Psoas muscle (tissue), 8 donors: ENCODE data around the gene FETUB. TPM values are rescaled to one million over a fixed set of nuclear protein-coding genes. Genes with fewer than 3 reads are reported as not detected.

Experiments
- ATAC-seq, 4 donors: fragments of 200-7000 bp; cut with Tn5 transposase; one replicate each; pipeline ENCODE4 v1.9.1; 2020; ENCODE audit warnings: moderate library complexity in 3 of 4, mild to moderate bottlenecking in 2 of 4
- DNase-seq, 2 donors: peaks; one replicate each; pipeline ENCODE4 v3.0.0-alpha.2; 2020
- H3K27ac ChIP-seq: fragments of 200-600 bp; one replicate; pipeline ENCODE4 v1.8.0; 2022
- H3K27me3 ChIP-seq, 3 donors: fragments of 200-600 bp in 1 of 3; one replicate each; pipeline versions ENCODE4 v1.6.1 to v1.8.0; 2013 to 2022; ENCODE audit warnings: low read length in 2 of 3, mild to moderate bottlenecking in 2 of 3, moderate library complexity in 1 of 3; ENCODE audit not compliant: insufficient read depth in 3 of 3
- H3K36me3 ChIP-seq, 2 donors: fragments of 200-600 bp in 1 of 2; one replicate each; pipeline versions ENCODE4 v1.6.1 to v1.8.0; 2013 to 2022; ENCODE audit warnings: low read depth in 1 of 2, mild to moderate bottlenecking in 1 of 2, moderate library complexity in 1 of 2; ENCODE audit not compliant: insufficient read depth in 1 of 2
- H3K4me1 ChIP-seq: fragments of 200-600 bp; one replicate; pipeline ENCODE4 v1.8.0; 2022
- H3K4me3 ChIP-seq: fragments of 200-600 bp; one replicate; pipeline ENCODE4 v1.8.0; 2022; ENCODE audit warnings: mild to moderate bottlenecking
- H3K9me3 ChIP-seq: fragments of 200-600 bp; one replicate; pipeline ENCODE4 v1.8.0; 2022
- CTCF ChIP-seq: fragments of 200-600 bp; IDR thresholded peaks from one replicate; pipeline ENCODE4 v1.8.0; 2022; ENCODE audit warnings: antibody characterized with exemption
- WGBS, 3 donors: extraction: QIAGEN DNeasy Blood & Tissue Kit; methylation state at CpG; one replicate each; pipeline versions ENCODE4 v1.1.6 to v1.1.7; 2013; 5-methylcytosine and 5-hydroxymethylcytosine counted together
- intact Hi-C, 2 donors: fragments of 100-400 bp; cut with DNase I; formaldehyde crosslinking; loops; one replicate each; pipeline versions ENCODE4 v1.11.0 to v1.14.2; 2022
- polyA plus RNA-seq, 3 donors: library from polyadenylated mRNA; stranded (reverse); fragments of 200-250 nt; gene quantifications; one replicate each; pipeline ENCODE4 v1.2.3, GENCODE V29; 2013
- total RNA-seq, 4 donors: library from RNA; stranded (reverse); fragmentation: NEBNext Ultra II Directional in 2 of 4; extraction: Animal tissue kit (Norgen Biotek cat#: 25700) in 2 of 4; gene quantifications; one replicate each; pipeline versions ENCODE4 v1.2.1 to v1.2.4, GENCODE V29; 2021 to 2023
- donor health status: healthy with polysubstance abuse.
- donor health status: DM: no; HTN: no; CAD: no; lungs with moderate emphysema.
- donor health status: Bipolar disorder and iron deficiency.
- donor health status: healthy.
- donor health status: DM: yes; HTN: yes; CAD: no.
- donor health status: DM: no; HTN: no; CAD: no.
- donor health status: DM: no; HTN: no; CAD: no.
- donor health status: DM: yes; HTN: yes; CAD: no.

Gene FETUB
- total and polyA plus RNA-seq, 7 donors = not detected

DNA sequence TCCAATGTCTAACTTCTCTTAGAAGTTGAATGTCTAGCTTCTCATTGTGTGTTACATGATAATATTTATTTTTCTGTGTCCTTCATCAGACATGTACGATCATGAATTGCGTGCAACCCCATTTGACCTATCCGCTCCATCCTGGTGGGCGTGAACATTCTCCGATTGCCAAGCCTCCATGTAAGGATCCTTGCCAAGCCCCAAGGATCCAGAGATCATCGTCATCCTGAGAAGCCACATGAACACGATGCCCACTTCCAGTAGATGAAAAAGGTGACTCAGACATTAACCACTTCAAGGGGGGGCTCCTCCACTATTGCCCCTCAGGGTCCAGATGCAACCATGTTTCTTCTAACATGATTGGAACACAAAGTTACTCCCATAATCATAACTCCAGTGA is 51.5 kb downstream of the FETUB start:
- no peaks in the 10 kb centered on the region for H3K9me3 ChIP-seq
- no peak overlapping the region for H3K27ac ChIP-seq
- ATAC-seq (no peak), DNase-seq (no peak)
- intact Hi-C loops = no loop called here
- WGBS, 3 donors = 85 to 90% (median 87%) methylated on average over 7 of the region's 7 CpGs
- no peaks in the 10 kb centered on the region for H3K4me1 ChIP-seq
- no peaks in the 10 kb centered on the region for H3K27me3 ChIP-seq
- H3K36me3 ChIP-seq = no peaks in the 10 kb centered on the region
- no peak overlapping the region for H3K4me3 ChIP-seq
- TF ChIP-seq CTCF = no peak

DNA sequence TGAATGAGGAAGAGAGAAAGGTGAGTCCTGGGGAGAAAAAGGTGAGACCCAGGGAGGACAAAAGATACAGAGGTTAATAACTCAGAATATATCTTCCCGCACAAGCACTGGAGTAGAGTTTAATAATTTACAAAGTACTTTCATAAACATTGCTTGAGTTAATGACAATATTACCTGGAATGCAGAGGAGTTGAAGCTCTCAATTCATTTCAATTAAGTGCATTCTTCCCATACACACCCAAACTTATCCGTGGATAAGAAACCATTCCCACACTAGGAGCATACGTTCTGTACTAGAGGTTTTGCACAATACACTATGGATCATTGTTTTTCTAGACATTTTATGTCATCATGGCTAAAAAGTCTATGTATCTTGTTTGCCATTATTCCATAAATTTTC is 53.6 kb downstream of the FETUB start:
- no peaks in the 10 kb centered on the region for H3K36me3 ChIP-seq
- H3K4me3 ChIP-seq = no peak overlapping the region
- ATAC-seq = no peak
- H3K9me3 ChIP-seq = no peaks in the 10 kb centered on the region
- TF ChIP-seq CTCF = no peak
- H3K27me3 ChIP-seq = no peaks in the 10 kb centered on the region
- H3K27ac ChIP-seq = no peak overlapping the region
- 83 to 92% (median 86%) methylated on average over 3 of the region's 3 CpGs for WGBS, 3 donors
- intact Hi-C loops = no loop called here
- DNase-seq = no peak
- H3K4me1 ChIP-seq = no peaks in the 10 kb centered on the region

DNA sequence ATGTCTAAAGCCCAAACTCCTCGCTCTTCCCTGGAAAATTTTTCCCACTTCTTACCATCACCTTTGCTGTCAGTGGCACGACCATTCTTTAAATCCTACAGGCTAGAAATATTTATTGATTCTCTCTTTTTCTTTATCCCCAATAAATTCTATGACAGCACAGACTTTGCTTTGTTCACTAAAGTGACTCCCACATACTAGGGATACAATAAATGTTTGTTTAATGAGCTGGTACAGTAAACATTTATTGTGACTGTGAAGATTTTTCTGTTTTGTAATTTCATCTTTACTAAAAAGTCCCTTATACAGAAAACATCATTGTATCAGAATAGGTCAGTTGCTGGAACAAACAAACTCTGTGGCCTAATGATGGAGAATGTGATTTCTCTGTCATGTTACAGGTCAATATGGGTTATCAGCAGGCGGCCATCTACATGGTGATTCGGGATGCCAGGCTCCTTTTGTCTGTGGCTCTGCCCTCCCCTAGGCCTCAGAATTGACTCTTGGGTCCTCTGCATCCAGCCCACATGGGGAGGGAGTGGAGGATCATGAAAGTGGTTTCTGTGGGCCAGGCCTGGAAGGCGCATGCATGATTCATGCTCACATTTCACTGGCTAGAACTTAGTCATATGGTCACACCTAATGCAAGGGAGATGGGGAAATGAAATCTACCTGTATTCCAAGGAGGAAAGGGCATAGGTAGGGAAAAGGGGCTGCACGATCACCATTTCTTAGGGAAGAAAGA is 54.3 kb downstream of the FETUB start:
- ATAC-seq (no peak), DNase-seq (no peak)
- Histone ChIP-seq H3K27me3 (no peaks in the 10 kb centered on the region), H3K4me3 (no peak overlapping the region), H3K9me3 (no peaks in the 10 kb centered on the region), H3K4me1 (no peaks in the 10 kb centered on the region), H3K36me3 (no peaks in the 10 kb centered on the region), H3K27ac (no peak overlapping the region)
- intact Hi-C loops = no loop called here
- 78 to 84% (median 79%) methylated on average over 6 of the region's 6 CpGs for WGBS, 3 donors
- no peak for TF ChIP-seq CTCF

- no peak for DNase-seq
- no peaks in the 10 kb centered on the region for H3K9me3 ChIP-seq
- H3K4me3 ChIP-seq = no peak overlapping the region
- intact Hi-C loops = no loop called here
- no peaks in the 10 kb centered on the region for H3K4me1 ChIP-seq
- TF ChIP-seq CTCF = no peak
- no peak for ATAC-seq
- 90 to 94% (median 93%) methylated on average over 2 of the region's 2 CpGs for WGBS, 3 donors
- H3K27ac ChIP-seq = no peak overlapping the region
- H3K36me3 ChIP-seq = no peaks in the 10 kb centered on the region
- no peaks in the 10 kb centered on the region for H3K27me3 ChIP-seq
Measured at GRCh38 chr3:186696522-186696921, 56.3 kb downstream of the FETUB start.

DNA sequence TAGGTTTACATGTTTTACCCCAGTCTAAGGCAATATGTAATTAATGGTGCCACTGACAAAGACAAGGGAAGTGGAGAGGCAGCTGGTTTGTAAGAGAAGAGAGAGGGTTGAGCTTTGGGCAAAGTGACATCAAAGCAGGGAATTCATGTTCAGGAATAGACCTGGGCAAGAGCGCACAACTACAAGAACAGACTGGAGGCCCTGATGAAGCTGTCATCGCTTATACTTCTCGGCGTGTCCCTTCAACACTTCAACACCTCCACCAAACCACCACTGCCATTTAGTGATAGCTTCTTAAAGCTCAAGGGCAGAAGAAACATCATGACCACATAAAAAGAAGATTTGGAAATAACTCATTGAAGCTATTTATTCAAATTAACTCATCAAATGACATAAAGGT is 57.3 kb downstream of the FETUB start:
- no peaks in the 10 kb centered on the region for H3K4me1 ChIP-seq
- ATAC-seq (no peak), DNase-seq (no peak)
- intact Hi-C loops = no loop called here
- WGBS, 3 donors = 76 to 93% (median 80%) methylated on average over 4 of the region's 4 CpGs
- no peak for TF ChIP-seq CTCF
- H3K36me3 ChIP-seq = no peaks in the 10 kb centered on the region
- no peaks in the 10 kb centered on the region for H3K9me3 ChIP-seq
- H3K27ac ChIP-seq = no peak overlapping the region
- no peak overlapping the region for H3K4me3 ChIP-seq
- no peaks in the 10 kb centered on the region for H3K27me3 ChIP-seq
